IMR-90 (cell line): ENCODE measurements around the gene CMTM5. TPM values are rescaled to one million over a fixed set of nuclear protein-coding genes. Genes with fewer than 3 reads are reported as not detected.

Experiments used
- ATAC-seq: fragments of 200-7000 bp; cut with Tn5 transposase; 2 replicates; pipeline ENCODE4 v1.9.1; 2020; ENCODE audit warnings: low read depth, mild to moderate bottlenecking, moderate library complexity
- BruUV-seq: library from RNA; stranded (reverse); fragments of 400-500 nt; replicated peaks from 2 replicates; lab custom pipeline; 2021; lab: Mats Ljungman, UMichigan
- CTCF ChIA-PET: fragments of 300-600 bp; formaldehyde crosslinking; extraction: SDS; loops from one replicate; lab custom pipeline; 2021; ENCODE audit warnings: antibody characterized with exemption; lab: Yijun Ruan, JAX
- POLR2A ChIA-PET: fragments of 300-600 bp; sonication (Branson Sonifier 250); formaldehyde crosslinking; loops from one replicate; lab custom pipeline; 2022; ENCODE audit warnings: antibody characterized with exemption; ENCODE audit not compliant: unreplicated experiment; lab: Charles Lee
- DNase-seq: peaks from one replicate; pipeline ENCODE4 v3.0.0; 2013
- H2AFZ ChIP-seq: replicated peaks from 2 replicates; pipeline ENCODE3; 2013; ENCODE audit warnings: low read length, mild to moderate bottlenecking; ENCODE audit not compliant: poor library complexity
- H2AK5ac ChIP-seq: 2 replicates; pipeline ENCODE4 v1.6.1; 2013; ENCODE audit warnings: low read depth, low read length, inconsistent platforms
- H2AK9ac ChIP-seq: replicated peaks from 2 replicates; pipeline ENCODE3; 2013; ENCODE audit warnings: mild to moderate bottlenecking, low read depth, low read length, moderate library complexity; ENCODE audit not compliant: poor library complexity
- H2BK120ac ChIP-seq: 2 replicates; pipeline ENCODE4 v1.6.1; 2013; ENCODE audit warnings: low read depth, low read length, inconsistent platforms
- H2BK15ac ChIP-seq: 3 replicates; pipeline ENCODE4 v1.6.1; 2013; ENCODE audit warnings: low read depth, low read length, inconsistent platforms
- H2BK20ac ChIP-seq: 2 replicates; pipeline ENCODE4 v1.6.1; 2013; ENCODE audit warnings: low read depth, mild to moderate bottlenecking, inconsistent platforms, low read length, moderate library complexity
- H2BK5ac ChIP-seq: 2 replicates; pipeline ENCODE4 v1.6.1; 2013; ENCODE audit warnings: mild to moderate bottlenecking, low read depth, low read length, inconsistent platforms; ENCODE audit not compliant: poor library complexity, severe bottlenecking
- H3K14ac ChIP-seq: replicated peaks from 2 replicates; pipeline ENCODE4 v1.6.1; 2013; ENCODE audit warnings: low read depth, low read length, inconsistent platforms
- H3K18ac ChIP-seq: 2 replicates; pipeline ENCODE4 v1.6.1; 2013; ENCODE audit warnings: low read depth, low read length, control low read depth
- H3K23ac ChIP-seq: 2 replicates; pipeline ENCODE4 v1.6.1; 2013; ENCODE audit warnings: low read depth, low read length, inconsistent platforms
- H3K27ac ChIP-seq: 2 replicates; pipeline ENCODE4 v1.5.1; 2013; ENCODE audit warnings: mild to moderate bottlenecking, control low read depth, low read length; ENCODE audit not compliant: insufficient read depth
- H3K27me3 ChIP-seq: 2 replicates; pipeline ENCODE4 v1.6.1; 2013; ENCODE audit warnings: low read length; ENCODE audit not compliant: control insufficient read depth, insufficient read depth
- H3K36me3 ChIP-seq: 2 replicates; pipeline ENCODE4 v1.6.1; 2013; ENCODE audit warnings: low read length, mixed read lengths; ENCODE audit not compliant: control insufficient read depth, insufficient read depth
- H3K4ac ChIP-seq: 2 replicates; pipeline ENCODE4 v1.6.1; 2013; ENCODE audit warnings: low read depth, low read length, inconsistent platforms
- H3K4me1 ChIP-seq: 2 replicates; pipeline ENCODE4 v1.6.1; 2013; ENCODE audit warnings: low read length, mixed read lengths; ENCODE audit not compliant: control insufficient read depth, insufficient read depth
- H3K4me2 ChIP-seq: 2 replicates; pipeline ENCODE4 v1.6.1; 2013; ENCODE audit warnings: low read depth, mild to moderate bottlenecking, control low read depth, low read length, moderate library complexity
- H3K4me3 ChIP-seq: 2 replicates; pipeline ENCODE4 v1.5.1; 2013; ENCODE audit warnings: low read depth, mild to moderate bottlenecking, control low read depth, low read length, moderate library complexity; ENCODE audit not compliant: insufficient read depth
- H3K56ac ChIP-seq: 2 replicates; pipeline ENCODE4 v1.6.1; 2013; ENCODE audit warnings: low read length, inconsistent platforms; ENCODE audit not compliant: insufficient read depth; ENCODE audit errors: extremely low read depth
- H3K79me1 ChIP-seq, 2 experiments: 2 replicates each; pipeline ENCODE4 v1.6.1; 2013; ENCODE audit warnings: low read length in 2 of 2, inconsistent platforms in 1 of 2, low read depth in 1 of 2
- H3K9ac ChIP-seq: 2 replicates; pipeline ENCODE4 v1.6.1; 2013; ENCODE audit warnings: low read depth, low read length, control low read depth
- H3K9me1 ChIP-seq: 2 replicates; pipeline ENCODE4 v1.6.1; 2013; ENCODE audit warnings: low read length, inconsistent platforms; ENCODE audit not compliant: insufficient read depth
- H3K9me3 ChIP-seq: 2 replicates; pipeline ENCODE4 v1.6.1; 2013; ENCODE audit warnings: low read length; ENCODE audit not compliant: control insufficient read depth, insufficient read depth
- H4K20me1 ChIP-seq: 2 replicates; pipeline ENCODE4 v1.6.1; 2013; ENCODE audit warnings: low read length, inconsistent platforms; ENCODE audit not compliant: insufficient read depth
- H4K5ac ChIP-seq: 2 replicates; pipeline ENCODE4 v1.6.1; 2013; ENCODE audit warnings: mild to moderate bottlenecking, low read depth, low read length, control low read depth
- H4K8ac ChIP-seq, 2 experiments: 2 replicates each; pipeline ENCODE4 v1.6.1; 2013; ENCODE audit warnings: low read depth in 2 of 2, low read length in 2 of 2, control low read depth in 1 of 2, inconsistent platforms in 1 of 2
- H4K91ac ChIP-seq: 2 replicates; pipeline ENCODE4 v1.6.1; 2013; ENCODE audit warnings: low read depth, low read length, inconsistent platforms; ENCODE audit not compliant: insufficient read depth
- RCOR1 ChIP-seq: IDR thresholded peaks from 2 replicates; pipeline ENCODE4 v1.6.1; 2012; ENCODE audit warnings: mild to moderate bottlenecking, low read length, improper control_type of control experiment; ENCODE audit not compliant: insufficient replicate concordance
- WGBS, 2 experiments: methylation state at CpG; one replicate each; pipeline versions ENCODE4 v1.1.5 to v1.1.7; 2013; ENCODE audit warnings: missing lambda C conversion rate in 2 of 2; ENCODE audit not compliant: insufficient read length in 1 of 2; ENCODE audit errors: extremely low coverage in 2 of 2; 5-methylcytosine and 5-hydroxymethylcytosine counted together
- dilution Hi-C: fragments of 300-500 bp; cut with HindIII; formaldehyde crosslinking; loops from one replicate; pipeline ENCODE4 v1.14.3; 2018; ENCODE audit warnings: low sequenced_read_pairs; ENCODE audit not compliant: unreplicated experiment
- in situ Hi-C: fragments of 300-500 bp; cut with MboI; formaldehyde crosslinking; loops from 3 replicates; pipeline ENCODE4 v1.14.3; 2019; ENCODE audit warnings: low sequenced_read_pairs, inconsistent platforms, mixed read lengths
- intact Hi-C: fragments of 100-400 bp; cut with micrococcal nuclease; formaldehyde crosslinking; loops from 2 replicates; pipeline ENCODE4 v1.10.0; 2022
- polyA plus RNA-seq, 3 experiments: library from polyadenylated mRNA; depleted of rRNA; stranded (reverse); fragments of >200 nt; gene quantifications; 2 replicates each; pipeline ENCODE4 v1.2.3, GENCODE V29; 2012; ENCODE audit warnings: low replicate concordance in 1 of 3
- total RNA-seq: library from RNA; depleted of rRNA; stranded (reverse); fragments of >200 nt; gene quantifications from 2 replicates; pipeline ENCODE4 v1.2.3, GENCODE V29; 2012

The CMTM5 gene
- total and polyA plus RNA-seq, 2 of the 4 experiments (the other 2 are of a cell fraction), result 0.07 TPM; not detected in 1

DNA sequence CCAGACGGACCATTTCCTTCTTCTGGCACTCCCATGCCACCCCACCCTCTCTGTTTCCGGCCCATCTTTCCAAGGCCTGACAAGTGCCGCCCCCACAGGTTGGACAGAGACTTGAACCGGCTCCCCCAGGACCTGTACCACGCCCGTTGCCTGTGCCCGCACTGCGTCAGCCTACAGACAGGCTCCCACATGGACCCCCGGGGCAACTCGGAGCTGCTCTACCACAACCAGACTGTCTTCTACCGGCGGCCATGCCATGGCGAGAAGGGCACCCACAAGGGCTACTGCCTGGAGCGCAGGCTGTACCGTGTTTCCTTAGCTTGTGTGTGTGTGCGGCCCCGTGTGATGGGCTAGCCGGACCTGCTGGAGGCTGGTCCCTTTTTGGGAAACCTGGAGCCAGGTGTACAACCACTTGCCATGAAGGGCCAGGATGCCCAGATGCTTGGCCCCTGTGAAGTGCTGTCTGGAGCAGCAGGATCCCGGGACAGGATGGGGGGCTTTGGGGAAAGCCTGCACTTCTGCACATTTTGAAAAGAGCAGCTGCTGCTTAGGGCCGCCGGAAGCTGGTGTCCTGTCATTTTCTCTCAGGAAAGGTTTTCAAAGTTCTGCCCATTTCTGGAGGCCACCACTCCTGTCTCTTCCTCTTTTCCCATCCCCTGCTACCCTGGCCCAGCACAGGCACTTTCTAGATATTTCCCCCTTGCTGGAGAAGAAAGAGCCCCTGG, 1.2 kb upstream of the CMTM5 start:
- H2AFZ ChIP-seq, result no peak overlapping the region
- no peak overlapping the region for H3K18ac ChIP-seq
- no peak overlapping the region for H4K91ac ChIP-seq
- no peak overlapping the region for H2BK120ac ChIP-seq
- no peak overlapping the region for H4K5ac ChIP-seq
- H2AK5ac ChIP-seq, result no peak overlapping the region
- no peaks in the 10 kb centered on the region for H4K20me1 ChIP-seq
- intact Hi-C loops, result no loop called here
- POLR2A ChIA-PET, result no interaction called here
- H3K27me3 ChIP-seq, result peaks cover 45% of the 10 kb centered on the region
- no peaks in the 10 kb centered on the region for H3K36me3 ChIP-seq
- no peak for TF ChIP-seq RCOR1
- no peak overlapping the region for H2BK15ac ChIP-seq
- WGBS, 2 experiments, result 83% methylated on average over 11 of the region's 21 CpGs; no CpG with 5 or more reads in 1 of the 2 experiments
- no peak overlapping the region for H3K23ac ChIP-seq
- in situ Hi-C loops, result loop anchor here (10.0 kb wide), 1 partner anchor 51 kb away; the partner anchor contains the start of gene PABPN1
- dilution Hi-C loops, result no loop called here
- no peak overlapping the region for H3K4me2 ChIP-seq
- no peak overlapping the region for H3K56ac ChIP-seq
- H2AK9ac ChIP-seq, result no peak overlapping the region
- H3K9me1 ChIP-seq, result 0 out of 2 replicates have a peak, but pooled peaks cover 2% of the 10 kb centered on the region
- no peak overlapping the region for H2BK20ac ChIP-seq
- no peak overlapping the region for H3K14ac ChIP-seq
- CTCF ChIA-PET, result no interaction called here
- no TSS peak for BruUV-seq
- no peak for ATAC-seq
- no peak overlapping the region for H4K8ac ChIP-seq
- H3K9ac ChIP-seq, result no peak overlapping the region
- no peaks in the 10 kb centered on the region for H3K4me1 ChIP-seq
- no peak overlapping the region for H2BK5ac ChIP-seq
- H3K9me3 ChIP-seq, result no peaks in the 10 kb centered on the region
- no peak for DNase-seq
- no peak overlapping the region for H3K4me3 ChIP-seq
- no peaks in the 10 kb centered on the region for H3K79me1 ChIP-seq
- H3K27ac ChIP-seq, result no peak overlapping the region
- no peak overlapping the region for H3K4ac ChIP-seq
